K562 (cell line): ENCODE measurements around the gene OSGEPL1. TPM values are rescaled to one million over a fixed set of nuclear protein-coding genes. Genes with fewer than 3 reads are reported as not detected.

Experiments used
- ATF4 ChIP-seq: fragments of 450-650 bp; formaldehyde crosslinking; IDR thresholded peaks from 2 replicates; pipeline ENCODE4 v1.4.0; 2022; ENCODE audit warnings: mild to moderate bottlenecking, moderate library complexity
- ATF7 ChIP-seq: fragments of 450-650 bp; IDR thresholded peaks from 2 replicates; pipeline ENCODE4 v1.7.1; 2014; ENCODE audit warnings: mild to moderate bottlenecking, moderate library complexity
- CCNT2 ChIP-seq: IDR thresholded peaks from 2 replicates; pipeline ENCODE4 v1.6.1; 2011; ENCODE audit warnings: borderline replicate concordance, low read depth, mild to moderate bottlenecking, moderate library complexity, mixed read lengths, low read length; ENCODE audit not compliant: insufficient read length; ENCODE audit errors: extremely low read depth
- E2F1 ChIP-seq: sonication (generic); formaldehyde crosslinking; IDR thresholded peaks from 2 replicates; pipeline ENCODE4 v1.8.1; 2023; ENCODE audit warnings: mild to moderate bottlenecking, missing genetic modification reagents, moderate library complexity
- ELK1 ChIP-seq: sonication (generic); formaldehyde crosslinking; IDR thresholded peaks from 2 replicates; pipeline ENCODE4 v1.8.1; 2022; ENCODE audit warnings: missing genetic modification reagents
- FOSL1 ChIP-seq: fragments of 200-800 bp; sonication (Bioruptor generic); conservative IDR thresholded peaks from 2 replicates; pipeline ENCODE4 v1.6.1; 2016; ENCODE audit warnings: missing genetic modification characterization, missing compliant biosample characterization
- KLF16 ChIP-seq: IDR thresholded peaks from 2 replicates; pipeline ENCODE4 v1.6.1; 2016; ENCODE audit warnings: antibody characterized with exemption
- MTA1 ChIP-seq: fragments of 450-650 bp; IDR thresholded peaks from 2 replicates; pipeline ENCODE4 v1.6.1; 2017; ENCODE audit warnings: borderline replicate concordance
- RERE ChIP-seq: sonication (generic); formaldehyde crosslinking; IDR thresholded peaks from 2 replicates; pipeline ENCODE4 v1.8.0; 2023; ENCODE audit warnings: missing genetic modification reagents, mild to moderate bottlenecking, borderline replicate concordance
- SP2 ChIP-seq: IDR thresholded peaks from 2 replicates; pipeline ENCODE4 v1.6.1; 2011; ENCODE audit warnings: mild to moderate bottlenecking, low read depth, low read length, moderate library complexity; ENCODE audit not compliant: poor library complexity, severe bottlenecking; ENCODE audit errors: extremely low read depth
- TRIM28 ChIP-seq: fragments of 450-650 bp; IDR thresholded peaks from 2 replicates; pipeline ENCODE4 v1.6.1; 2017
- TSC22D4 ChIP-seq: fragments of 450-650 bp; IDR thresholded peaks from 2 replicates; pipeline ENCODE4 v1.6.1; 2016; ENCODE audit warnings: missing genetic modification characterization, missing biosample characterization, control low read depth
- YBX1 ChIP-seq: fragments of 450-650 bp; IDR thresholded peaks from 2 replicates; pipeline ENCODE4 v1.7.1; 2016; ENCODE audit warnings: mild to moderate bottlenecking
- ZNF133 ChIP-seq: fragments of 250-450 bp; sonication (Bioruptor Pico); IDR thresholded peaks from 2 replicates; pipeline ENCODE4 v1.4.0; 2020; ENCODE audit warnings: mild to moderate bottlenecking
- ZNF764 ChIP-seq: fragments of 250-450 bp; sonication (Bioruptor Pico); IDR thresholded peaks from 2 replicates; pipeline ENCODE4 v1.4.0; 2020; ENCODE audit warnings: low read depth, mild to moderate bottlenecking, moderate library complexity
- ZNF77 ChIP-seq: fragments of 250-450 bp; sonication (Bioruptor Pico); IDR thresholded peaks from 2 replicates; pipeline ENCODE4 v1.5.0; 2020
- ZNF778 ChIP-seq: fragments of 450-650 bp; formaldehyde crosslinking; IDR thresholded peaks from 2 replicates; pipeline ENCODE4 v1.4.0; 2020; ENCODE audit warnings: mild to moderate bottlenecking, moderate library complexity
- polyA plus RNA-seq, 8 experiments: library from polyadenylated mRNA; depleted of rRNA in 4 of 8; stranded (reverse) in 5 of 8; unstranded in 3 of 8; fragments of >200 nt; fragmentation: Nextera tagmentation in 2 of 8; fragmentation: Illumina TruSeq in 1 of 8; extraction: Ambion mirVana in 2 of 8; extraction: Trizol in 1 of 8; gene quantifications; 2 replicates each; pipeline versions ENCODE4 v1.2.1 to v1.2.3, GENCODE V29; 2011 to 2014; ENCODE audit warnings: inconsistent platforms in 1 of 8, missing spikeins in 1 of 8
- total RNA-seq, 7 experiments: library from RNA; depleted of rRNA in 6 of 7; stranded (reverse); fragments of >200 nt in 6 of 7; fragmentation: Illumina TruSeq in 2 of 7; extraction: Trizol in 2 of 7; gene quantifications; 2 replicates each; pipeline versions ENCODE4 v1.2.1 to v1.2.3, GENCODE V29; 2011 to 2021; ENCODE audit warnings: low replicate concordance in 1 of 7

OSGEPL1 gene
- total and polyA plus RNA-seq, 9 of the 15 experiments (the other 6 are each of a cell fraction or from before 2014, with no cell fraction given): 2.5 to 10.8 (median 6.5) TPM

- peak; percentile 17; the same call in 1 of the 2 replicates for TF ChIP-seq KLF16
- no peak for TF ChIP-seq YBX1
- no peak for TF ChIP-seq ATF4 (CRISPR knock-in tag)
- no peak for TF ChIP-seq ZNF778 (CRISPR knock-in tag)
- no peak for TF ChIP-seq SP2
- TF ChIP-seq ZNF77 (CRISPR knock-in tag): no peak
- TF ChIP-seq RERE: no peak
- no peak for TF ChIP-seq ELK1 (CRISPR knock-in tag)
- TF ChIP-seq TSC22D4 (tag): no peak
- 0 out of 2 replicates have a peak, but pooled peaks have one; percentile 14 for TF ChIP-seq FOSL1 (tag)
- no peak for TF ChIP-seq ZNF764 (CRISPR knock-in tag)
- TF ChIP-seq MTA1: peak; percentile 80
- peak; percentile 96 for TF ChIP-seq ATF7
- TF ChIP-seq TRIM28: no peak
- TF ChIP-seq CCNT2: no peak
- TF ChIP-seq E2F1: 0 out of 2 replicates have a peak, but pooled peaks have one; percentile 22
- no peak for TF ChIP-seq ZNF133 (CRISPR knock-in tag)
These were observed at the start of gene OSGEPL1 (continued) for GRCh38 chr2:189762551-189763298.
